Measurements from ENCODE around the gene IDS.
"Not testable (repeated sequence)": the region's sequence is repeated elsewhere in the genome, so short reads cannot be mapped to it uniquely, and the experiment has no call there.

IDS gene

DNA sequence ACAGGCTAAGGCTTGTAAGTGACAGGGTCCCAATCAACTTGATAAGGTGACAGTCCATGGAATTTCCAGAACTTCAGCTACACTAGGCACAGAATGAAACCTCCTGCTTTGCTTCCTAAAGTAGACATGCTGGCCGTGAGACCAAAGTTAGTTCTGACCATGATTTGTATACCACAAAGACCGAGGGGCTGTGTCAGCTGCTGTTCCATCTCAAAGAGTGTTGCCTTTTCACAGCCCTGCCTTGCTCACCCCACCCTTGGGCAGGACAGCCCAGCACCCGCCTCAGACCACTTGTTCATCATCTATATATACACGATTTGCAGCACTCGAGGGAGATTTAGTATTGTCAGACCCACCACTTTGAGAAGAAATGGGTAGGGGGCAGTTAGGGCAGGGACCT is 5.3 kb downstream of the IDS start:
- no peak for DNase-seq

DNA sequence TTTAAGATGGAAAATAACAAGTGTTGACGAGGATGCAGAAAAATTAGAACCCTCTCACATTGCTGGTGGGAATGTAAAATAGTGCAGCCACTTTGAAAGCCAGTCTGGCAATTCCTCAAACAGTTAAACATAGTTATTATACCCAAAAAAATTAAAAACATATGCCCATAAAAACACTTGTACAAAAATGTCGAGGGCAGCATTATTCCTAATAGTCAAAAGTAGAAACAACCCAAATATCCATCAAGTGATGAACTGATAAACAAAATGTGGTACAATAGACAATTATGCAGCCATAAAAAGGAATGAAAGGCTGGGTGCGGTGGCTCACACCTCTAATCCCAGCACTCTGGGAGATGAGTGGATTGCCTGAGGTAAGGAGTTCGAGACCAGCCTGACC is 6.3 kb downstream of the IDS start:
- DNase-seq = no peak

GRCh38 chrX:149497626-149498025 is 7.5 kb downstream of the IDS start:
- DNase-seq = no peak

GRCh38 chrX:149497054-149497453 is 8.1 kb downstream of the IDS start:
- no peak for DNase-seq

- peak in 2 of 56 donors; percentile 9 to 31 for DNase-seq
These were observed 9.5 kb downstream of the IDS start for GRCh38 chrX:149495573-149496071.

- DNase-seq = no peak
These were observed 10.1 kb downstream of the IDS start for GRCh38 chrX:149494844-149495565.

DNA sequence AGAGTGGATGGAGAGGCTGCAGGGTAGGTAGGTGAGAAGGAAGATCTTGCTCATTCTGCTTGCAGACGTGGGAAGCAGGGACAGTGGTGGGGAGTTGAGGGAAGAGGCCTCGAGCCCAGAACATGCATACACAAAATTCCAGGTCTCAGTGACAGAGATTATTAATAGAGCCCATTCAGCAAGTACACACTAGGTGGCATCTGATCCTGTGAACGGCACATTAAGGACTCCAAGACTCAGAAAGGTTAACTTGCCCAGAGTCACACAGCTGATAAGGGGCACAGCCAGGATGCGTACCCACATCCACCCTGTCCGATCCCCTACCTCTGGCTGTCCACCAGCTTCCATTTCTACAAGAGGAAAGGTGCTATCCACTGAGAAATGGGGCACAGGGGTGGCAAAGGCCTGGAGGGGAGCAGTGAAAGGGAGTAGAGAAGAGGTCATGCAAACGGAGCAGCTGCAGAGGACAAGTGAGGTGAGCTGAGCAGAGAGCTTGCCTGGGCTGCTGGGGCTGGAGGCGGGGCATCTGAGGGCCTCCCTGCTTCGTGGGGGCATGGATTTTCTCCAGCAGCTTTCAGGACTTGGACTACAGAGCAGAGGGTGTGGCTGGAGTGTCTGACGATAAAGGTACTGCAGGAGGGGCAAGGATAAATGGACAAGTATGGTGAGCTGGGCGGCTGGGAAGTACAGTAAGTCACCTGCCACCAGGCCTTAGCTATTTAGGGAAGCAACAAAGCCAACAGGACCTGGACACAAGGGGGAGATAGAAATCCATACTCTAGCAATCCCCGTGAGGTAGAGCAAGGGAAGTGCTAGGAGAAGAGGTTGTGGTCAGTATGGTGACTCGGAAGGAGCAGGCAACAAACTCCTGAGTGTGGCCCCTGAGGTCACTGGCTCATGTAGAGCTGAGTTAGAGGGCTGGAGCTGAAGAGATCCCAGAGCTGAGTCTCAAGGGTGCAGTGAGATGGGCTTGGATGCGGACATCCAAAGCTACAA is 11.2 kb downstream of the IDS start:
- no peak for DNase-seq

DNA sequence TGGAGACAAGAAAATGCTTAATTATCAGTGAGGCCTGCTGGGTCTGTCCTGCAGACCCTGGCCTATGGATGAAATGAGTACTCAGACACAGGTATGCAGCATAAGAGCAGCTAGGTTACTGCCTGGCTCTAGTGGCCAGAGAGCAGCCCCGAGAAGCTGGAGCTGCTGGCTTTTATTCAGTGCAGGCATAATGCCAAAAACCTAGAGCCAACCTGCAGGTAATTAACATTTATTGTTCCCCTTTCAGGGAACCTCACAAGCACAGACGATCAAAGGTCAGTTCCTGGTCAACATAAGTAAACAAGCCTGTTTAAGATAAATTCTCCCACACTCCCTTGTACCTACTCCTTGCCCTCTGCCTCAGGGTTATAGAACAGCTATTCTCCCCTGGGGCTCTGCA is 13.3 kb downstream of the IDS start:
- no peak for DNase-seq

GRCh38 chrX:149490100-149490499 is 15.0 kb downstream of the IDS start:
- DNase-seq = no peak

DNA sequence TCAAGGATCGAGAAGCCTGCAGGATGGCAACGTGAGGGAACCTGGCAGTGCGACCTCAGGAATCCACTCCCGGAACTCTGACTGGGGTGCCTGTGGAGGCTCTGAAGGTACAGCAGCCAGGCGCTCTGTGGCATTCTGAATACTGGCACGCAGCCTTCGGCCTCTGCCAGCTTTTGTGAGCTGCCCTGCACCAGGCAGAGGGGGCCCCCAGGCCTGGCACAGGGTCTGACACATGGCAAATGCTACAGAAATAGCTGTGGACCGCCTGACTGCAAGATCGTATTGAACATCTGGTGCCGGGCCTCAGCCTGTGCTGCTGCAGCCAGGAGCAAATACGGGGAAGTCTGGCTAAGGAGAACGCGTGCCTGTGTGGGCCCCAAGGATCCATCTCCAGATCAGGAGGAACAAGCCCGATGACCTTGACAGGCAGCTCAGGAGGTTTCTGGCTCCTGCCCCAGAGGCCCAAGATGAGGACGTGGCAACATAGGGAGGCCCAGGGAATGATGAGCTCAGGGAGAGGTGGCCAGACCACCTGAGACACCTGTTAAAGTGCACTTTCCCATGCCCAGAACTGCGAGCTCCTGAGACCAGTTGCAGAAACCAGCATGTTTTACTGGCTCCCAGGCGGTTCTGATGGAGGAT is 16.6 kb downstream of the IDS start:
- not testable (repeated sequence) for DNase-seq

DNA sequence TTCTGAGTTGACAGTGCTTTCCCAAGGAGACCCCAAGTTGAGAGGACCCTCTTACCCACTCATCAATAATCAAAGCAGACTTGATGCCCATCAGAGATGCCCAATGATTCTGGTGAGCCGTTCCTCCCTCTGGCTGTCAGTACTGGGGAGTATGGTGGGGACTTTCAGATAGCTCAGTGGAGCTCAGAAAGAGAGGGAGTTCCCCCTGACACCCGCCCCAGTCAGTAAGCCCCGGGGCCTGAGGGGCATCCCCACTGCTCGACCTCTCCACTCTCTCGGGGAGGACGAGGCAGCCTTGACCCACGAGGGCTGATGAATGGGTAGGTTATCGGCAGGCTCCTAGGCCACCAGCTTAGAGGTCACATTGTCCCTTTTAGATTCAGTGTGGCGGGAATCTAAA is 17.1 kb downstream of the IDS start:
- DNase-seq = not testable (repeated sequence)

DNA sequence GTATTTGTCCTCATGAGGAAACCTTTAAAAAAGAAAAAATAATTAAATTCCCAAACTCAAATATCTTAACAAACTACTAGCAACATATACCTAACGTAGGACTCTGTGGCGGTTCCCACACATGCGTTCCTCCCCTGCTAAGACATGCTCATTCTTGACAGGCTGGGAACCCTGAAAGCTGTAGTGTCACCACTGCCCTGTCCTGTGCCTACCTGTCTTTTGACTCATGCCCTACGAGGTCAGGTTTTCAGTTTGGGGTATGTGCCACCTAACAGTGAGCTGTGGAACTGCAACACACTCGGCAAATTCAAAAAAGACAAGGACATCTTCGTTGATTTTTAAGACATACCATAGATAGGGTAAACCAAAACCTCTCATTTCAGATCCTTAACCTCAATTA is 17.8 kb downstream of the IDS start:
- DNase-seq = no peak

GRCh38 chrX:149476513-149476912 is 28.6 kb downstream of the IDS start:
- DNase-seq = no peak

DNA sequence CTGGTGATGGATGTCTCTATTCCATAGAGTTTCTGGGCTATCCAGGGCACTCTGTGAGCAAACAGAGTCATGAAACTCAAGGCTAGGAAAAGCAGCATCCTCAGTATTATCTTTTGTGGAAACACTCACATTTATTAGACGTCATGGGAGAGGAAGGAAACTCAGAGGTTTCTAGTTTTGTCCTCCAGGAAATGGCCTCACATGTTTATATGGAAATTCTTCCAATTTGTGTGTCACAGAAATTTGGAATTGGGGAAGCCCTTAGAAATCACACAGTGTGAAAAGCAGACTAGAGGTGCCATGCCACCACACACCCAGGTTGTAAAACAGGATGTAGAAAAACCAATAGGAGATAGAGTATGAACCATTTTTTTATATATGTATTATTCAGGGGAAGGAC is 31.1 kb downstream of the IDS start:
- DNase-seq = no peak

- DNase-seq = no peak
These were observed 32.0 kb downstream of the IDS start for GRCh38 chrX:149473092-149473491.

DNA sequence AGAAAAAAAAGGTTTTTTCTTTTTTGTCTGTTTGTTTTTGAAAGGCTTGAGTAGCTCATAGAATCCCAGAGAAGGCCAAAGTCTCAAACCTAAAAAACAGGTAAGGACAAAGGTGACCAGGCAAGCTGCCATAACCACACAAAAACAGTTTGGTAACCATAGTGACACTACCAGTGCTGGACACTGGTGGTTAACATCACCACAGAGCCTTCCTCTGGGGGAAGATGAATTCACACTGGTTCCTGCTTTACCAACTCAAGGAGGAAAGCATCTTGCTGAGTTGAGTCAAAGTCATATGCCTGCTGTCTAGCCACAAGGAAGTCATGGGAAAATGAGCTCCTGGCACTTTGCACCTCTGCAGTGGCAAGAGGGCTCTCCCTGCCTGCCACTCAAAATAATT is 32.5 kb downstream of the IDS start:
- DNase-seq = no peak

- DNase-seq = no peak
These were observed 33.7 kb downstream of the IDS start for GRCh38 chrX:149471397-149471796.

- peak; percentile 1 to 90 (median 72) for DNase-seq
These were observed 34.2 kb downstream of the IDS start for GRCh38 chrX:149470955-149471354.

DNA sequence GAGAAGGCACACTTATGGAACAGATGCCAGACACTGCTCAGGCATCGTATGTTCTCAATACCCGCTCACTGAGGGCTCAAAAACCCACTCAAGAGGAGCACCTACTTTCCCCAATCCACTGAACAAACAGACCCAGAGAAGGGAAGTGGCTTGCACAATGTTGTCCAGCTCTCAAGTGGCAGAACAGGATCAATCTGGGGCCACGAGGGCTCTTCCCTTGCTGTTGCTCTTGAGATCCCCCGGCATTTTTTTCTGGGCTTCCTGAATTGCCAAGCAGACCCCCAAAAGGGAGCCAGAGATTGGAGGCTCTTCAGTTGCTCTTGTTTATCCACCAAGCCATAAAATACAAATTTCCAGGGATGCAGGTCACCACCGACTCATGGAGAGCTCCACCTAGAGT is 35.7 kb downstream of the IDS start:
- DNase-seq = no peak

GRCh38 chrX:149467920-149468319 is 37.2 kb downstream of the IDS start:
- DNase-seq = no peak

DNA sequence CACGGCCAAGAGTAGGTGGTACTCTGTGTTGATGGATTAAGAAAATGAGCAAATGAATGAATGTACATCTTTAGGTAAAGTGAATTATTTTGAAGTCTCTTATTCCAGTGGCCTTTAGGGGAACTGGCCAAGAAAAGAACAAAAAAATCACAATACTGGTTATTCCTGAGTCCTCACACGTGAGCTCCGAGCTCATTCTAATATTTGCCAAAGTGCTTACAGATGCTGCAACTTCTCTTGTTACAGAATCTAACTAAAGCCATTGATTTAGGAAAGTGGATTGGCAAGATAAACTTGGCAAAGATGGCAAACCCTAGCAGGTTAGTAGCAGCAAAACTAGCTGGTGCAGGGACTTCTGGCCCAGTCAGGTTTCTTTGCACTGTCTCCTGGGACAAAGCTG is 37.6 kb downstream of the IDS start:
- DNase-seq = no peak

- DNase-seq = no peak
These were observed 42.3 kb downstream of the IDS start for GRCh38 chrX:149462849-149463248.

All from nucleus accumbens (tissue), 56 donors.